ENCODE results near the gene KCNRG.
"Not testable (repeated sequence)": the region's sequence is repeated elsewhere in the genome, so short reads cannot be mapped to it uniquely, and the experiment has no call there.

The KCNRG gene

DNA sequence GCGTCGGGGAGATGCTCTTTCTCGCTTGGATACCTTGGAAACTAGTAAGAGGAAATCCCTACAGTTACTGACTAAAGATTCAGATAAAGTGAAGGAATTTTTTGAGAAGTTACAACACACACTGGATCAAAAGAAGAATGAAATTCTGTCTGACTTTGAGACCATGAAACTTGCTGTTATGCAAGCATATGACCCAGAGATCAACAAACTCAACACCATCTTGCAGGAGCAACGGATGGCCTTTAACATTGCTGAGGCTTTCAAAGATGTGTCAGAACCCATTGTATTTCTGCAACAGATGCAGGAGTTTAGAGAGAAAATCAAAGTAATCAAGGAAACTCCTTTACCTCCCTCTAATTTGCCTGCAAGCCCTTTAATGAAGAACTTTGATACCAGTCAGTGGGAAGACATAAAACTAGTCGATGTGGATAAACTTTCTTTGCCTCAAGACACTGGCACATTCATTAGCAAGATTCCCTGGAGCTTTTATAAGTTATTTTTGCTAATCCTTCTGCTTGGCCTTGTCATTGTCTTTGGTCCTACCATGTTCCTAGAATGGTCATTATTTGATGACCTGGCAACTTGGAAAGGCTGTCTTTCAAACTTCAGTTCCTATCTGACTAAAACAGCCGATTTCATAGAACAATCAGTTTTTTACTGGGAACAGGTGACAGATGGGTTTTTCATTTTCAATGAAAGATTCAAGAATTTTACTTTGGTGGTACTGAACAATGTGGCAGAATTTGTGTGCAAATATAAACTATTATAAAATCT, 2.7 kb upstream of the KCNRG start:
- no peak for DNase-seq

DNA sequence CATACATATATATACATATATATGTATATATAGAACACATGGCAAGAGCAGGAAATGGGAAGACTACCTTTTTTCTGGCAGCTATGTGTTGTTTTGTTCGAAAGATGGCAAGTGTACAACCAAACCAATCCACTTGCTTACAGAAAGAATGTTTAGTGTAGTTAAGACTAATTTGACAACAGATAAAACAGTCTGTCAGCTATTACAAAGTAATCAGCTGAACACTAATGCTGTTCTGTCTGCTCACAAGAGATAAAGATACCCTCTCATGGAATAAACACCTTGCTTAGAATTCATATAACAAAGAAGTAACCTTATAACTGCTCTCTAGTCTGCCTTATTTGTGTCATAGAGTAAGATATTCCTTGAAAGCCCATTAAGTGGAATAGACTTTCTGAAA, 858 bp upstream of the KCNRG start:
- DNase-seq: no peak

DNA sequence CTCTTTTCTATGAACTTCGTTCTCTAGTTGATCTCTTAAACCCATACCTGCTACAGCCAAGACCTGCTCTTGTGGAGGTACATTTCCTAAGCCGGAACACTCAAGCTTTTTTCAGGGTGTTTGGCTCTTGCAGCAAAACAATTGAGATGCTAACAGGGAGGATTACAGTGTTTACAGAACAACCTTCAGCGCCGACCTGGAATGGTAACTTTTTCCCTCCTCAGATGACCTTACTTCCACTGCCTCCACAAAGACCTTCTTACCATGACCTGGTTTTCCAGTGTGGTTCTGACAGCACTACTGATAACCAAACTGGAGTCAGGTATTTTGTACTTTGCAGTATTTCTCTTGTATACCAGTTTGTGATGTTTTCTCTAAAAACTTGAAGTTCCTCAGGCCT, 506 bp downstream of the KCNRG start:
- DNase-seq: no peak

DNA sequence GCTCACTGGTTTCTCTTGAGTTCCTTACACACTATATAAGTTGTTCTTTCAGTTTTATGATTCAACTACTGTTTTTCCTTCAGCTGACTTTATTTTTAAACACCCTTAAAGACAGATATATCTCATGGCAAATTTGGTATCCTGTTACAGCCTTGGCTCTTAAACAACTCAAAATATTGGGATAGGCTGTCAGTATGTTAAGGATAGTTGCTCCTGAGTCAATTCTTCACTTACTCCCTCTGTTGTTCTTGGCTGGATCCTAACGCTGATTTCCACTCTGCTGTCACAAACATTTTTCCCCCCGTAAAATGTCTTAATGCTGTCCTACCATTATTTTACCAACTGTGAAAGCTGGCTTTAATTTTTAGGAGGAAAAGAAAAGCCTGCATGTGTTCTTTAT, 1.2 kb downstream of the KCNRG start:
- DNase-seq: no peak

DNA sequence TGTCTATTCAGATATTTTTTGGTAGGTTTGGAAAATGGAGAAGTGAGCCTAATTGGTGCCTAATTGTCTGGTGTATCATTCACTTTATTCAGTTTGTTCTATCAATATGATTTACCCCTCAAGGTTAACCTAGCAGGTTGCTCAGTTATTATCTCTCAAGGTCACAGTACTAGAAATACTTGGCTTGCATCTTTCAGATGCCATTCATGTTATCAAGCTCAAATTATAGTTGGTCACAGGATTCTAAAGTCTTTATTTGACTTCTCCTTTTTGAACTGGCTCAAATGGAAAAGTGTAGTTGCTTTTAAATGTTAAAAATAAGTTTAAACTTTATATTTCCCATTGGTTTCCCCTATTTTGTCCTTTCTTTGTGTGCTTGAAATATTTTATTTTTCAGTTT, 2.6 kb downstream of the KCNRG start:
- DNase-seq: no peak

DNA sequence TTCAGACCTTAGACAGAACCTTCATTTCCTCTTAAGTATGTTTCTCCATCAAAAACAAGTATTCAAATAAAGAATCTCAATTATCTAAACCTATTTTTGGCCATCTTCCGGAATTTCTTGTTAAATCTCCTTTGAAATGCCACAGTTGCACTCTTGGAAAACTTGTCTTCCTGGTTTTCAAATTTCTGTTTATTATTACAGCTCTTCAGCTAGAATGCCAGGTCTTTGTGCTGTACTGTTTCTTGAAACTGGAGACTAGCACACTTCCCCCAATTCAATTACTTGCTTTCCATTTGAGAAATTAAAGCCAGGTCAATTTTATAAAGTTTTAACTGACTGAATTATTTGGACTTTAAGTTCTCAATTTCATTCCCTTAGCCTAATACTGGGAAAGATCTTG, 10.2 kb downstream of the KCNRG start:
- DNase-seq: no peak

DNA sequence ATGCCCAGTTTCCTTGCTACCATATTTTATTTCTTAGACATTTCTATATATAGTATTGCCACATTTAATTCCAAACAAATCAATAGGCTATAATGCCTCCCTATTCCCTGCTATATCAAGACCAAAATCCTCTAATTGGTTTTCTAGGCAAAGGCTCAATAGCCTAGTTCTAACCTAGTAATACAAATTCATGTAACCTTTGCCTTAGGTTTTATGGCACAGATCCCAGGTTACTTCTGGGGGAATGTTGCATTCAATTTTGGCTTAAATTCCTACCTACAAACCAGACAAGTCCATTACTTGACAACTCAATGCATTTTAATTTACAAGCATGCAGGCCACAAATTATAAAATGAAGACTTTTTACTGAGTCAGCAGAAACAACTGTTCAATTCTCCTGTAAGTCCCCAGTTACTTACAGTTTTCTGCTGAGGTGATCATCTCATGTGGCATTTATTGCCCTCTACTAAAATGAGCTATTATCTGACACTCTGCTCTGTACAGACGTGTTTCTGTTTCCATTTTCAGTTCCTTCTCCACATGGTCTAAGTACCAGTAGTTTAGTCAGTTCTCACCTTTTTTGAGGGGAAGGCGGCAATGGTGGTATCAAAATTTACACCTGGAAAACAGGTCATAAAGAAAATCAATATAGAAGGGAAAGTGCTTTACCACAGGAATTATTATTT, 11.7 kb downstream of the KCNRG start:
- no peak for DNase-seq

DNA sequence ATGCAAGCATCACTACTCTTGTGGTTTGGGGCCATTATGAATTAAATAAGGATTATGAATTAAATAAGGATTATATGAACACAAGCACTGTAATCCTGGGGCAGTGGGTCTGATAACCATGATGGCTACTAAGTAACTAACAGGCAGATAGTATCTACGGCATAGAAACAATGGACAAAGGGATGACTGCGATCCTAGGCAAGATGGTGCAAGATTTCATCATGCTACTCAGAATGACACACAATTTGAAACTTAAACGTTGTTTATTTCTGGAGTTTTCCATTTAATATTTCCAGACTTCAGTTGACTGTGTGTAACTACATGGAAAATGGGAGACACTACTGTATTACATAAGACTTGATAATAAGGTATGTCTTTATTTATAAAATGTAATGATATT, 15.1 kb downstream of the KCNRG start:
- no peak for DNase-seq

DNA sequence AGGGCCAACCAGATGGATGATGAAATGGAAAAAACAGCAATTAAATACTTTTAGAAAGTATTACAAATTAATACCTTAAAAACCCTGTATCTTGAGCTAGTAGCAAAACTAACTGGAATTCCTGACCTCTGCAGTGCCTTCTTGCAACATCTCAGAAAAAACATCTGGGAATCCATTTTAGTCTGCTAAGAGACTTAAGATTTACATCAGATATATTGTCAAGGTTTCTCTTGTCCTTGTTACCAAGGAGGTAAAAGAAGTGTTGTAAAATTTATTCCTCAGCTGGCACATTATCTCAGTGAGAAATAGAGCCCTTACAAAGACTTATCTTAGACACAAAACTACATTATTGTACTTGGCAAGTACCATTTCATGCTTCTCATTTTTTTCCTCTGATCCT, 18.5 kb downstream of the KCNRG start:
- DNase-seq: no peak

DNA sequence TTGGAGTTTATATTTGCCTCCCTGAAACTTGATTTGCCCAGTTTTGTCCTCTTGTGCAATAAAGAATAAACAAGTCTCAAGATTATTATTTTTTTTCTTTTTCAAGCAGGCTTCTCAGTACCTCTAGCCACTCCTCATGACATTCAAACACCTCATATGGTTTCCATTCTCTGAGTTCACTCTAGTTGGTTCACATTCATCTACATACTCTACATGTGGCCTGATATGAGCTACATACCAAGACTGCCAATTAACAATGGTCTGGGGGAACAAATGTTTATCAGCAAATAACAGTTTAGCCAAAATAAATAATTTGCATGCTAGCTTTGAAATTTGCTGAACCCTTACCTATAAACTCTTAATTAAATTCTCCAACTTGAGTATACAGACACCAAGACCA, 22.5 kb downstream of the KCNRG start:
- DNase-seq: no peak

DNA sequence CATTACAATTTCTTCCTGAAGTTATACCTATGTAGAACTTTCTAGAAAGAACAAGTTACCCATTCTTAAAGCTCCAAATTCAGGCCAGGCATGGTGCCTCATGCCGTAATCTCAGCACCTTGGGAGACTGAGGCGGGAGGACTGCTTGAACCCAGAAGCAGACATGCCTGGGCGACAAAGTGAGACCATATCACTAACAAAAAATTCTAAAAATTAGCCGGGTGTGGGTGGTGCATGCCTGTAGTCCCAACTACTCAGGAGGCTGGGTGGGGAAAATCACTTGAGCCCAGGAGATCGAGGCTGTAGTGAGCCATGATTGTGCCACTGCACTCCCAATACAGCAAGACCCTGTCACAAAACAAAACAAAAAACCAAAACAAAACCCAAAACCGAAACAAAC, 23.0 kb downstream of the KCNRG start:
- DNase-seq: no peak

DNA sequence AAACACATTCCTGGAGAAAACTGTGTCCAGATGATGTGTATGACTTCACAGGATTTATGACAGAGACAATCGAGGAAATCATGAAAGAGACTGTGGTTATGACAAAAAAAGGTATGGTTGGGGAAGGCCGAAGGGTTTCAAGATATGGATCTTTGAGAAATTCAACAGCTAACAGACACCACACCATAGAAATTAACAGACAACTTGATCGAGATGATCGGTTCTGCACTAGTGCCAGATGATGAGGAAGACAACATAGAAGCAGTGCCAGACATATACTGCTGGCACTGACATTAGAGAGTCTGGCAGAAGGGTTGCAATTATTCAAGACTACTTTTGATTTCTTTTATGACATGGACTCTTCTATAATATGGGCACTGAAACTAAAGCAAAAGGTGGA, 37.2 kb downstream of the KCNRG start:
- no peak for DNase-seq

DNA sequence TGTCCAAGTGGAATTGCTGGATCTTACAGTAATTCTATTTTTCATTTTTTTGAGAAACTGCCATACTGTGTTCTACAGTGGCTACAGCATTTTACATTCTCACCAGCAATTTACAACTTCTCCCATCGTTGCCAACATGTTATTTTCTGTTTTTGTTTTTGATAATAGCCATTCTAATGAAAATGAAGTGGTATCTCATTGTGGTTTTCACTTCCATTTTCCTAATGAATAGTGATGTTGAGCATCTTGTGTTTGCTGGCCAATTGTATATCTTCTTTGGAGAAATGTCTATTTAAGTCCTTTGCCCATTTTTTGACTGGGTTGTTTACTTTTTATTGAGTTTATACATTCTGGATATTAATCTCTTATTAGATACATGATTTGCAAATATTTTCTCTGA, 38.6 kb downstream of the KCNRG start:
- no peak for DNase-seq

DNA sequence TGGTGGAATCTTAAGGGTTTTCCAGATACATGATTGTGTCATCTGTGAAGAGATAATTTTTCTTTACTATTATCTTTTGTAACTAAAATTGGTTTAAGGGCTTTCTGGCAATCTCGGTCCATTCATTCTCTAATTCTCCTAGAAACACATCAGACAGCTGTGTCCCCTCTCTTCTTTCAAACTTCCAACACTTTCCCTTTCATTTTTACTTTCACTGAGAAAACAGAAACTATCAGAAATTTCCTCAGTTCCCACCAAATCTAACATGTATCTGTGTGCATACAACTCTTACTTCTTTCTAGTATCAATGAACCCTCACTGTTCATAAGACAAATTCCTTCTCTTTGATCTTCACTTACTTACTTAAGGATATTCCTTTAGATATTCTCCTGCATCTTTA, 40.2 kb downstream of the KCNRG start:
- no peak for DNase-seq

DNA sequence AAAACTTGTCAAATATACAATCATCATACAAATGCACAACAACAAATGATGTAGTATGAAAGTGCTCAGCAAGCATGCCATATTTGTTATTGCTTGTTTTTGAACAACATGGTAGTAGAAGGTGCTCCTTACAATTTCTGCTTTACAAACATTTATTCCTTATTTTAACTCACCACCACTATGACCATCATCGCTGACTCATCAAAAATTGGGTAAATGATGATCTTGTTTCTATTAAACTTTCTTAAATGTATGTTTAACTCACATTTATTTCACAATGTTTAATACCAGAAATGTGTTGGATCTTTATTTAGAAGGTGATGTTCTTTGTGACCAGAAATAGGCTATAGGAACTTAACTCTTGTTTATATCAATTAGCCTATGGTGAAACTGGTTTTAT, 45.5 kb downstream of the KCNRG start:
- no peak for DNase-seq

DNA sequence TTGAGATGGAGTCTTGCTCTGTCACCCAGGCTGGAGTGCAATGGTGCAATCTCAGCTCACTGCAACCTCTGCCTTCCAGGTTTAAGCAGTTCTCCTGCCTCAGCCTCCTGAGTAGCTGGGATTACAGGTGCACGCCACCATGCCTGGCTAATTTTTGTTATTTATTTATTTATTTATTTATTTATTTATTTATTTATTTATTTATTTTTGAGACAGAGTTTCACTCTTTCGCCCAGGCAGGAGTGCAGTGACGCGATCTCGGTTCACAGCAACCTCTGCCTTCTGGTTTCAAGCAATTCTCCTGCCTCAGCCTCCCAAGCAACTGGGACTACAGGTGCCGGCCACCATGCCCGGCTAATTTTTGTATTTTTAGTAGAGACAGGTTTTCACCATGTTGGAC, 47.1 kb downstream of the KCNRG start:
- not testable (repeated sequence) for DNase-seq

DNA sequence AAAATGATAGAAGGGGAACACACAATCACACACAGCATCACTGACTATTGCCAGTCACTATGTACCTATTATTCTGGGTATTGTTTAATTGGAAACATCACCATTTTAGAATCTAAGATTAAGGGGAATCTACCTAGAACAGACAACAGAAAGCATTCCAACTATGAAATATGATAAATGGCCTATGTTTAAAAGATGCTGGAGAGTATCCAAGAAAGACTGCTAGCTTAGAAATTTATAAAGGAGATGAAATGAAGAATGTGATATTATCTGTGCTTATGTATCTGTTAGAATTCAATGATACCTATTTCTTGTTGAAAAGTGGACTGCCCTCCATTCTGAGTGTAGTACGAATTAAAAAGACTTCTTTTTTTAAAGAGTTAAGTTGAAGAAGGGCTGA, 50.5 kb downstream of the KCNRG start:
- no peak for DNase-seq

DNA sequence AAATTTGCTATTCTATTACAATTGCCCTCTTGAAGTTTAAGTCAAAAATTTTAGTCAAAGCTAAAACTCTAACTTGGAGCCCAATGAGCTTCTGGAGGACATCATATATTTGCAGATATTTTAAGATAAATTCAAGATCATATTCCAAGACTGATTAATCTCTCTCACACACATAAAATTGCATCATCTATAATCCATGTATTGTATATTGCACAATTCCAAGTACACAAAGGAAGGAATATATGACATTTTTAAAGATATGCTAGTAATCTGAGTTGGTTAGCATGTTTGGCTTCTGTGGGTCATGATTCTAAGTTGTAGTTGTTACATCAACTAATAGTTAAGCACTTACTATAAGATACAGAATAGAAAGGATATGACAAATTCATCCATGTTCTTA, 53.3 kb downstream of the KCNRG start:
- no peak for DNase-seq

DNA sequence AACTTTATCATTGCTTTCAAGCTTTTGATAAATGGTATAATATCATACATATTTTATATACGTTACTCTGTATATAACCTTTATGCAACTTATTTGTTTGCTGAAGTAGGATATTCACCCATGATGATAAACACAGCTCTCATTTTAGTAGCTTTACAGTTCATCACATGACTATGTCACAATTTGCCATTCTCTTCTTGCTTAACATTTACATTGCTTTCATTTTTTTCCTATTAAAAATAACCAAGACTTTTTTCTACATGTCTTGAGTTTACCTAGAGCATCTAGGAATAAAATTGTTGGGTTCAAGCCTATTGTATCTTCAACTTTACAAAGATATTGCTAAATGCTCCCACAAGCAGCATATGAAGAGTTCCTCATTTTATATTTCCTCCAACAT, 54.0 kb downstream of the KCNRG start:
- no peak for DNase-seq

DNA sequence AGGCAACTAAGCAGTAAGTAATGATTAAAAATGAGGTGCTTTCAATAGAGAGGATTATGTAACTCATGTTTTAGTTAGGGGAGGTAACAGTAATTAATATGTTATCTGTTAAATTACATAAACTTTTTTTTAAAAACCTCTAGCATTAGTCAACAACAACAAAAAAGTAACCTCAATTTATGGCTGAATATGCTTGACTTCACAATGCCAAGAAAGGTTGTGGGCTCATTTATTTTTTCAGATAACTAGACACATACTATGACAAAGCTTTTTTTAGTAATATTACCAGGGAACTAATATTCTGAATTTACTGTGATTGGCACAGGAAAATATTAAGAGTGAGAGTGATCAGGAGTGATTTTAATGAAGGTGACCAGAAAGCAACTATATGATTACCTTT, 54.9 kb downstream of the KCNRG start:
- DNase-seq: no peak
